Effector CD4-positive, alpha-beta T cell (primary cell): Measurements from ENCODE around the gene NOTCH1.
"Not testable (repeated sequence)": the region's sequence is repeated elsewhere in the genome, so short reads cannot be mapped to it uniquely, and the experiment has no call there.

Source experiments
- DNase-seq: peaks from one replicate; pipeline ENCODE4 v3.0.0-alpha.2; 2020

Gene NOTCH1

GRCh38 chr9:136563646-136564325 lies 17.9 kb upstream of the NOTCH1 start:
- no peak for DNase-seq

GRCh38 chr9:136562746-136563495 lies 17.1 kb upstream of the NOTCH1 start:
- DNase-seq, result no peak

- DNase-seq, result no peak
These were observed 15.9 kb upstream of the NOTCH1 start for GRCh38 chr9:136561779-136562178.

GRCh38 chr9:136560586-136560985 lies 14.7 kb upstream of the NOTCH1 start:
- no peak for DNase-seq

GRCh38 chr9:136559371-136559770 lies 13.5 kb upstream of the NOTCH1 start:
- not testable (repeated sequence) for DNase-seq

GRCh38 chr9:136558846-136559245 lies 13.0 kb upstream of the NOTCH1 start:
- not testable (repeated sequence) for DNase-seq

GRCh38 chr9:136558373-136558772 lies 12.5 kb upstream of the NOTCH1 start:
- DNase-seq, result no peak

- DNase-seq, result no peak
These were observed 11.2 kb upstream of the NOTCH1 start for GRCh38 chr9:136557036-136557435.

- no peak for DNase-seq
These were observed 10.3 kb upstream of the NOTCH1 start for GRCh38 chr9:136556166-136556565.

GRCh38 chr9:136554870-136555269 lies 9.0 kb upstream of the NOTCH1 start:
- no peak for DNase-seq

- no peak for DNase-seq
These were observed 7.7 kb upstream of the NOTCH1 start for GRCh38 chr9:136553581-136553980.

- no peak for DNase-seq
These were observed 6.4 kb upstream of the NOTCH1 start for GRCh38 chr9:136552117-136552703.

- no peak for DNase-seq
These were observed 5.7 kb upstream of the NOTCH1 start for GRCh38 chr9:136551401-136552116.

- DNase-seq, result no peak
These were observed 4.8 kb upstream of the NOTCH1 start for GRCh38 chr9:136550439-136551289.

GRCh38 chr9:136549010-136549980 lies 3.4 kb upstream of the NOTCH1 start:
- no peak for DNase-seq

GRCh38 chr9:136547508-136548215 lies 1.8 kb upstream of the NOTCH1 start:
- DNase-seq, result no peak

- DNase-seq, result peak; percentile 39
These were observed 1.1 kb upstream of the NOTCH1 start for GRCh38 chr9:136546697-136547501.

GRCh38 chr9:136545692-136545964 lies 220 bp downstream of the NOTCH1 start:
- no peak for DNase-seq

- DNase-seq, result peak; percentile 40
These were observed 720 bp downstream of the NOTCH1 start for GRCh38 chr9:136544964-136545691.
